GM18499 (cell line): ENCODE results near the gene RNFT2.

ENCODE experiments used
- ATAC-seq: cut with Tn5 transposase; IDR thresholded peaks from one replicate; pipeline ENCODE4 v1.9.1; 2021; ENCODE audit warnings: moderate number of reproducible peaks; ENCODE audit not compliant: insufficient read depth, unreplicated experiment

RNFT2 gene

GRCh38 chr12:116737774-116738657, at the start of gene RNFT2, which contains the start of gene SPRING1:
Gene RNFT2, plus strand, starts transcription at chr12:116738315. Its CDS starts 2,183 bp downstream, at chr12:116740498.
Gene SPRING1, minus strand, starts transcription at chr12:116738069. Its CDS starts 169 bp downstream, at chr12:116737900.
- ATAC-seq, result peak; percentile 91

GRCh38 chr12:116689521-116689920, 48.6 kb upstream of the RNFT2 start:
- ATAC-seq, result no peak

- ATAC-seq, result no peak
These were observed 48.0 kb upstream of the RNFT2 start for GRCh38 chr12:116689979-116690744.

GRCh38 chr12:116691205-116691604, 46.9 kb upstream of the RNFT2 start:
- ATAC-seq, result no peak

GRCh38 chr12:116691636-116692035, 46.5 kb upstream of the RNFT2 start:
- ATAC-seq, result no peak

- ATAC-seq, result no peak
These were observed 45.5 kb upstream of the RNFT2 start for GRCh38 chr12:116692605-116693004.

GRCh38 chr12:116693286-116694227, 44.6 kb upstream of the RNFT2 start:
- no peak for ATAC-seq

GRCh38 chr12:116694653-116695463, 43.3 kb upstream of the RNFT2 start:
- ATAC-seq, result no peak

GRCh38 chr12:116695464-116695725, 42.7 kb upstream of the RNFT2 start:
- ATAC-seq, result no peak

- no peak for ATAC-seq
These were observed 40.8 kb upstream of the RNFT2 start for GRCh38 chr12:116697305-116697704.

- ATAC-seq, result no peak
These were observed 40.4 kb upstream of the RNFT2 start for GRCh38 chr12:116697716-116698115.

GRCh38 chr12:116698116-116698515, 40.0 kb upstream of the RNFT2 start:
- no peak for ATAC-seq

- no peak for ATAC-seq
These were observed 39.5 kb upstream of the RNFT2 start for GRCh38 chr12:116698554-116699075.

GRCh38 chr12:116700066-116700465, 38.0 kb upstream of the RNFT2 start:
- ATAC-seq, result no peak

- no peak for ATAC-seq
These were observed 36.7 kb upstream of the RNFT2 start for GRCh38 chr12:116701432-116701831.

GRCh38 chr12:116703214-116703795, 34.8 kb upstream of the RNFT2 start:
- ATAC-seq, result no peak

- ATAC-seq, result no peak
These were observed 30.4 kb upstream of the RNFT2 start for GRCh38 chr12:116707751-116708150.

- ATAC-seq, result no peak
These were observed 29.0 kb upstream of the RNFT2 start for GRCh38 chr12:116708826-116709756.
